GM23338 (cell line): ENCODE data around the gene RAP1GAP.

Experiments used
- CREB1 ChIP-seq: fragments of 250-450 bp; sonication (Bioruptor Pico); IDR thresholded peaks from 2 replicates; pipeline ENCODE4 v1.5.0; 2020; ENCODE audit warnings: low read depth, mild to moderate bottlenecking, moderate library complexity
- CTCF ChIP-seq, 2 experiments: fragments of 200-600 bp in 1 of 2; sonication (generic) in 1 of 2; conservative IDR thresholded peaks; 2 replicates each; pipeline versions ENCODE4 v1.5.1 to v1.6.1; 2016 to 2017; ENCODE audit warnings: antibody characterized with exemption in 2 of 2, low read depth in 2 of 2, mild to moderate bottlenecking in 2 of 2, moderate library complexity in 1 of 2
- ETS1 ChIP-seq: IDR thresholded peaks from 2 replicates; pipeline ENCODE4 v1.6.1; 2016; ENCODE audit warnings: antibody characterized with exemption
- EZH2 ChIP-seq: fragments of 200-600 bp; sonication (generic); IDR thresholded peaks from one replicate; pipeline ENCODE4 v1.8.0; 2017; ENCODE audit warnings: antibody characterized with exemption, mild to moderate bottlenecking, low read depth; ENCODE audit not compliant: unreplicated experiment
- EZH2phosphoT487 ChIP-seq: fragments of 200-600 bp; sonication (generic); IDR thresholded peaks from one replicate; pipeline ENCODE4 v1.8.1; 2018; ENCODE audit warnings: antibody characterized with exemption; ENCODE audit not compliant: unreplicated experiment
- JUNB ChIP-seq: IDR thresholded peaks from one replicate; pipeline ENCODE4 v1.6.1; 2016; ENCODE audit warnings: antibody characterized with exemption; ENCODE audit not compliant: unreplicated experiment
- POLR2AphosphoS5 ChIP-seq: IDR thresholded peaks from 2 replicates; pipeline ENCODE4 v1.6.1; 2016; ENCODE audit warnings: antibody characterized with exemption, low read depth
- STAT1 ChIP-seq: IDR thresholded peaks from one replicate; pipeline ENCODE4 v1.6.1; 2016; ENCODE audit warnings: antibody characterized with exemption; ENCODE audit not compliant: unreplicated experiment
- ZNF331 ChIP-seq: fragments of 250-450 bp; sonication (Bioruptor Pico); IDR thresholded peaks from 2 replicates; pipeline ENCODE4 v1.5.0; 2020; ENCODE audit warnings: low read depth, mild to moderate bottlenecking, moderate library complexity
- TF ChIP-seq, protein P1 (sequence below): IDR thresholded peaks from one replicate; pipeline ENCODE4 v1.6.1; 2018; ENCODE audit warnings: antibody characterized with exemption; ENCODE audit not compliant: unreplicated experiment
- TF ChIP-seq, protein P2 (sequence below): fragments of 250-450 bp; sonication (Bioruptor Pico); IDR thresholded peaks from 2 replicates; pipeline ENCODE4 v1.5.0; 2020; ENCODE audit warnings: mild to moderate bottlenecking, moderate library complexity

GRCh38 chr1:21584096-21584495, 85.1 kb downstream of the RAP1GAP start:
- TF ChIP-seq POLR2AphosphoS5: no peak
- TF ChIP-seq, protein P1, sequence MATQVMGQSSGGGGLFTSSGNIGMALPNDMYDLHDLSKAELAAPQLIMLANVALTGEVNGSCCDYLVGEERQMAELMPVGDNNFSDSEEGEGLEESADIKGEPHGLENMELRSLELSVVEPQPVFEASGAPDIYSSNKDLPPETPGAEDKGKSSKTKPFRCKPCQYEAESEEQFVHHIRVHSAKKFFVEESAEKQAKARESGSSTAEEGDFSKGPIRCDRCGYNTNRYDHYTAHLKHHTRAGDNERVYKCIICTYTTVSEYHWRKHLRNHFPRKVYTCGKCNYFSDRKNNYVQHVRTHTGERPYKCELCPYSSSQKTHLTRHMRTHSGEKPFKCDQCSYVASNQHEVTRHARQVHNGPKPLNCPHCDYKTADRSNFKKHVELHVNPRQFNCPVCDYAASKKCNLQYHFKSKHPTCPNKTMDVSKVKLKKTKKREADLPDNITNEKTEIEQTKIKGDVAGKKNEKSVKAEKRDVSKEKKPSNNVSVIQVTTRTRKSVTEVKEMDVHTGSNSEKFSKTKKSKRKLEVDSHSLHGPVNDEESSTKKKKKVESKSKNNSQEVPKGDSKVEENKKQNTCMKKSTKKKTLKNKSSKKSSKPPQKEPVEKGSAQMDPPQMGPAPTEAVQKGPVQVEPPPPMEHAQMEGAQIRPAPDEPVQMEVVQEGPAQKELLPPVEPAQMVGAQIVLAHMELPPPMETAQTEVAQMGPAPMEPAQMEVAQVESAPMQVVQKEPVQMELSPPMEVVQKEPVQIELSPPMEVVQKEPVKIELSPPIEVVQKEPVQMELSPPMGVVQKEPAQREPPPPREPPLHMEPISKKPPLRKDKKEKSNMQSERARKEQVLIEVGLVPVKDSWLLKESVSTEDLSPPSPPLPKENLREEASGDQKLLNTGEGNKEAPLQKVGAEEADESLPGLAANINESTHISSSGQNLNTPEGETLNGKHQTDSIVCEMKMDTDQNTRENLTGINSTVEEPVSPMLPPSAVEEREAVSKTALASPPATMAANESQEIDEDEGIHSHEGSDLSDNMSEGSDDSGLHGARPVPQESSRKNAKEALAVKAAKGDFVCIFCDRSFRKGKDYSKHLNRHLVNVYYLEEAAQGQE: no peak
- TF ChIP-seq EZH2: no peak
- no peak for TF ChIP-seq CTCF (conservative IDR thresholded peaks at IDR 0.05; ENCODE audit: low read depth in 2 of 2)
- TF ChIP-seq, protein P2, sequence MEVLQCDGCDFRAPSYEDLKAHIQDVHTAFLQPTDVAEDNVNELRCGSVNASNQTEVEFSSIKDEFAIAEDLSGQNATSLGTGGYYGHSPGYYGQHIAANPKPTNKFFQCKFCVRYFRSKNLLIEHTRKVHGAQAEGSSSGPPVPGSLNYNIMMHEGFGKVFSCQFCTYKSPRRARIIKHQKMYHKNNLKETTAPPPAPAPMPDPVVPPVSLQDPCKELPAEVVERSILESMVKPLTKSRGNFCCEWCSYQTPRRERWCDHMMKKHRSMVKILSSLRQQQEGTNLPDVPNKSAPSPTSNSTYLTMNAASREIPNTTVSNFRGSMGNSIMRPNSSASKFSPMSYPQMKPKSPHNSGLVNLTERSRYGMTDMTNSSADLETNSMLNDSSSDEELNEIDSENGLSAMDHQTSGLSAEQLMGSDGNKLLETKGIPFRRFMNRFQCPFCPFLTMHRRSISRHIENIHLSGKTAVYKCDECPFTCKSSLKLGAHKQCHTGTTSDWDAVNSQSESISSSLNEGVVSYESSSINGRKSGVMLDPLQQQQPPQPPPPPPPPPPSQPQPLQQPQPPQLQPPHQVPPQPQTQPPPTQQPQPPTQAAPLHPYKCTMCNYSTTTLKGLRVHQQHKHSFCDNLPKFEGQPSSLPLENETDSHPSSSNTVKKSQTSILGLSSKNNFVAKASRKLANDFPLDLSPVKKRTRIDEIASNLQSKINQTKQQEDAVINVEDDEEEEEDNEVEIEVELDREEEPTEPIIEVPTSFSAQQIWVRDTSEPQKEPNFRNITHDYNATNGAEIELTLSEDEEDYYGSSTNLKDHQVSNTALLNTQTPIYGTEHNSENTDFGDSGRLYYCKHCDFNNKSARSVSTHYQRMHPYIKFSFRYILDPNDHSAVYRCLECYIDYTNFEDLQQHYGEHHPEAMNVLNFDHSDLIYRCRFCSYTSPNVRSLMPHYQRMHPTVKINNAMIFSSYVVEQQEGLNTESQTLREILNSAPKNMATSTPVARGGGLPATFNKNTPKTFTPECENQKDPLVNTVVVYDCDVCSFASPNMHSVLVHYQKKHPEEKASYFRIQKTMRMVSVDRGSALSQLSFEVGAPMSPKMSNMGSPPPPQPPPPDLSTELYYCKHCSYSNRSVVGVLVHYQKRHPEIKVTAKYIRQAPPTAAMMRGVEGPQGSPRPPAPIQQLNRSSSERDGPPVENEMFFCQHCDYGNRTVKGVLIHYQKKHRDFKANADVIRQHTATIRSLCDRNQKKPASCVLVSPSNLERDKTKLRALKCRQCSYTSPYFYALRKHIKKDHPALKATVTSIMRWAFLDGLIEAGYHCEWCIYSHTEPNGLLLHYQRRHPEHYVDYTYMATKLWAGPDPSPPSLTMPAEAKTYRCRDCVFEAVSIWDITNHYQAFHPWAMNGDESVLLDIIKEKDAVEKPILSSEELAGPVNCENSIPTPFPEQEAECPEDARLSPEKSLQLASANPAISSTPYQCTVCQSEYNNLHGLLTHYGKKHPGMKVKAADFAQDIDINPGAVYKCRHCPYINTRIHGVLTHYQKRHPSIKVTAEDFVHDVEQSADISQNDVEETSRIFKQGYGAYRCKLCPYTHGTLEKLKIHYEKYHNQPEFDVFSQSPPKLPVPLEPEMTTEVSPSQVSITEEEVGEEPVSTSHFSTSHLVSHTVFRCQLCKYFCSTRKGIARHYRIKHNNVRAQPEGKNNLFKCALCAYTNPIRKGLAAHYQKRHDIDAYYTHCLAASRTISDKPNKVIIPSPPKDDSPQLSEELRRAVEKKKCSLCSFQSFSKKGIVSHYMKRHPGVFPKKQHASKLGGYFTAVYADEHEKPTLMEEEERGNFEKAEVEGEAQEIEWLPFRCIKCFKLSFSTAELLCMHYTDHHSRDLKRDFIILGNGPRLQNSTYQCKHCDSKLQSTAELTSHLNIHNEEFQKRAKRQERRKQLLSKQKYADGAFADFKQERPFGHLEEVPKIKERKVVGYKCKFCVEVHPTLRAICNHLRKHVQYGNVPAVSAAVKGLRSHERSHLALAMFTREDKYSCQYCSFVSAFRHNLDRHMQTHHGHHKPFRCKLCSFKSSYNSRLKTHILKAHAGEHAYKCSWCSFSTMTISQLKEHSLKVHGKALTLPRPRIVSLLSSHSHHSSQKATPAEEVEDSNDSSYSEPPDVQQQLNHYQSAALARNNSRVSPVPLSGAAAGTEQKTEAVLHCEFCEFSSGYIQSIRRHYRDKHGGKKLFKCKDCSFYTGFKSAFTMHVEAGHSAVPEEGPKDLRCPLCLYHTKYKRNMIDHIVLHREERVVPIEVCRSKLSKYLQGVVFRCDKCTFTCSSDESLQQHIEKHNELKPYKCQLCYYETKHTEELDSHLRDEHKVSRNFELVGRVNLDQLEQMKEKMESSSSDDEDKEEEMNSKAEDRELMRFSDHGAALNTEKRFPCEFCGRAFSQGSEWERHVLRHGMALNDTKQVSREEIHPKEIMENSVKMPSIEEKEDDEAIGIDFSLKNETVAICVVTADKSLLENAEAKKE (CRISPR knock-in tag): no peak
- no peak for TF ChIP-seq EZH2phosphoT487
- no peak for TF ChIP-seq ZNF331
- no peak for TF ChIP-seq CREB1 (CRISPR knock-in tag)
- no peak for TF ChIP-seq ETS1
- no peak for TF ChIP-seq STAT1
- no peak for TF ChIP-seq JUNB
